MM.1S (cell line): ENCODE data around the gene MAP2K7.

Experiments
- DNase-seq: peaks from one replicate; pipeline ENCODE4 v3.0.0-alpha.2; 2015
- H2AFZ ChIP-seq: fragments of 300-600 bp; sonication (generic); 2 replicates; pipeline ENCODE4 v1.6.0; 2016; ENCODE audit warnings: antibody characterized with exemption, low read length
- H3F3A ChIP-seq: fragments of 300-600 bp; sonication (generic); 2 replicates; pipeline ENCODE4 v1.6.1; 2016; ENCODE audit warnings: mild to moderate bottlenecking, antibody characterized with exemption, low read length, moderate library complexity, mixed read lengths; ENCODE audit not compliant: insufficient read depth
- H3K27ac ChIP-seq: fragments of 300-600 bp; sonication (generic); 2 replicates; pipeline ENCODE4 v1.5.1; 2016; ENCODE audit warnings: mild to moderate bottlenecking, low read length
- H3K27me3 ChIP-seq: fragments of 300-600 bp; sonication (generic); replicated peaks from 2 replicates; pipeline ENCODE4 v1.6.0; 2016; ENCODE audit warnings: low read length; ENCODE audit not compliant: insufficient read depth
- H3K36me3 ChIP-seq: fragments of 300-600 bp; sonication (generic); replicated peaks from 2 replicates; pipeline ENCODE4 v1.6.1; 2016; ENCODE audit warnings: mild to moderate bottlenecking, low read length, mixed read lengths; ENCODE audit not compliant: insufficient read depth
- H3K4me1 ChIP-seq: fragments of 300-600 bp; sonication (generic); 2 replicates; pipeline ENCODE4 v1.6.1; 2016; ENCODE audit warnings: low read length, mixed read lengths
- H3K4me2 ChIP-seq: fragments of 300-600 bp; sonication (generic); 2 replicates; pipeline ENCODE4 v1.6.0; 2016; ENCODE audit warnings: low read depth, low read length
- H3K4me3 ChIP-seq: fragments of 300-600 bp; sonication (generic); 2 replicates; pipeline ENCODE4 v1.5.1; 2016; ENCODE audit warnings: low read length, mixed read lengths
- H3K79me2 ChIP-seq: fragments of 300-600 bp; sonication (generic); 2 replicates; pipeline ENCODE4 v1.6.1; 2016; ENCODE audit warnings: mixed run types, low read length, mixed read lengths
- H3K9ac ChIP-seq: fragments of 300-600 bp; sonication (generic); 2 replicates; pipeline ENCODE4 v1.6.1; 2016; ENCODE audit warnings: low read length, mixed read lengths
- H3K9me2 ChIP-seq: fragments of 300-600 bp; sonication (generic); replicated peaks from 2 replicates; pipeline ENCODE4 v1.6.1; 2016; ENCODE audit warnings: mild to moderate bottlenecking, low read length, mixed read lengths; ENCODE audit not compliant: insufficient read depth
- H3K9me3 ChIP-seq: fragments of 300-600 bp; sonication (generic); replicated peaks from 2 replicates; pipeline ENCODE4 v1.6.1; 2016; ENCODE audit warnings: mild to moderate bottlenecking, low read length, mixed read lengths; ENCODE audit not compliant: insufficient read depth
- H4K20me1 ChIP-seq: fragments of 300-600 bp; sonication (generic); 2 replicates; pipeline ENCODE4 v1.6.1; 2016; ENCODE audit warnings: mild to moderate bottlenecking, low read length, moderate library complexity, mixed read lengths; ENCODE audit not compliant: insufficient read depth
- EZH2 ChIP-seq: fragments of 300-600 bp; sonication (generic); optimal IDR thresholded peaks from 2 replicates; pipeline ENCODE3; 2017; ENCODE audit warnings: low read depth, mild to moderate bottlenecking, antibody characterized with exemption, low read length, mixed read lengths
- EZH2phosphoT487 ChIP-seq: fragments of 300-600 bp; sonication (generic); IDR thresholded peaks from 2 replicates; pipeline ENCODE4 v1.6.1; 2018; ENCODE audit warnings: antibody characterized with exemption, low read length
- TF ChIP-seq, protein P1 (sequence below): fragments of 300-600 bp; sonication (generic); IDR thresholded peaks from 2 replicates; pipeline ENCODE4 v1.5.1; 2016; ENCODE audit warnings: antibody characterized with exemption, low read length, mixed read lengths

The MAP2K7 gene

DNA sequence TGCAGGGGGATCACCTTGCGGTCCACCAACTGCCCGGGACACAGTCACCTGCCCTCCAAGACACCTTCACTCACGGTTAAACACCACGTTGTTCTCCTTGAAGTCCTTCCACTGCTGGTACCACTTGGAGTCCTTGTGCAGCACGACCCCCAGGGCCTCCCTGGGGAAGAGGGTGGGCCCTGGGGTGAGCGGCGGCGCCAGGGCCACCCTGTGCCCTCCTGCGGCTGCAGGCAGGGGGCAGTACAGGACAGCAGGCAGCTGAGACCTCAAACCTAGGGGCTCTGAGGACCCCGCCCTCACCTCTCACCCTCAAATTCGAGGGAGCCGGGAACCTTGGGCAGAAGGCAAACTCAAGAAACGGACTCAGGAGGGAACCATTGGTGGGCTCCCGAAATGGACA is 29.7 kb downstream of the MAP2K7 start:
- Histone ChIP-seq H3K27ac (no peak overlapping the region), H3K79me2 (peaks cover 29% of the 10 kb centered on the region), H3K4me1 (no peaks in the 10 kb centered on the region), H3F3A (no peaks in the 10 kb centered on the region; the same call in none of the 2 replicates), H3K4me3 (no peak overlapping the region), H3K27me3 (no peaks in the 10 kb centered on the region), H3K36me3 (peaks cover 28% of the 10 kb centered on the region), H3K9ac (no peak overlapping the region), H3K4me2 (no peak overlapping the region), H4K20me1 (0 out of 2 replicates have a peak, but pooled peaks cover 4% of the 10 kb centered on the region), H3K9me3 (no peaks in the 10 kb centered on the region), H2AFZ (no peak overlapping the region), H3K9me2 (no peaks in the 10 kb centered on the region)
- TF ChIP-seq EZH2 (no peak), EZH2phosphoT487 (no peak)
- TF ChIP-seq, protein P1, sequence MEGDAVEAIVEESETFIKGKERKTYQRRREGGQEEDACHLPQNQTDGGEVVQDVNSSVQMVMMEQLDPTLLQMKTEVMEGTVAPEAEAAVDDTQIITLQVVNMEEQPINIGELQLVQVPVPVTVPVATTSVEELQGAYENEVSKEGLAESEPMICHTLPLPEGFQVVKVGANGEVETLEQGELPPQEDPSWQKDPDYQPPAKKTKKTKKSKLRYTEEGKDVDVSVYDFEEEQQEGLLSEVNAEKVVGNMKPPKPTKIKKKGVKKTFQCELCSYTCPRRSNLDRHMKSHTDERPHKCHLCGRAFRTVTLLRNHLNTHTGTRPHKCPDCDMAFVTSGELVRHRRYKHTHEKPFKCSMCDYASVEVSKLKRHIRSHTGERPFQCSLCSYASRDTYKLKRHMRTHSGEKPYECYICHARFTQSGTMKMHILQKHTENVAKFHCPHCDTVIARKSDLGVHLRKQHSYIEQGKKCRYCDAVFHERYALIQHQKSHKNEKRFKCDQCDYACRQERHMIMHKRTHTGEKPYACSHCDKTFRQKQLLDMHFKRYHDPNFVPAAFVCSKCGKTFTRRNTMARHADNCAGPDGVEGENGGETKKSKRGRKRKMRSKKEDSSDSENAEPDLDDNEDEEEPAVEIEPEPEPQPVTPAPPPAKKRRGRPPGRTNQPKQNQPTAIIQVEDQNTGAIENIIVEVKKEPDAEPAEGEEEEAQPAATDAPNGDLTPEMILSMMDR = peak; percentile 41
- DNase-seq = no peak

DNA sequence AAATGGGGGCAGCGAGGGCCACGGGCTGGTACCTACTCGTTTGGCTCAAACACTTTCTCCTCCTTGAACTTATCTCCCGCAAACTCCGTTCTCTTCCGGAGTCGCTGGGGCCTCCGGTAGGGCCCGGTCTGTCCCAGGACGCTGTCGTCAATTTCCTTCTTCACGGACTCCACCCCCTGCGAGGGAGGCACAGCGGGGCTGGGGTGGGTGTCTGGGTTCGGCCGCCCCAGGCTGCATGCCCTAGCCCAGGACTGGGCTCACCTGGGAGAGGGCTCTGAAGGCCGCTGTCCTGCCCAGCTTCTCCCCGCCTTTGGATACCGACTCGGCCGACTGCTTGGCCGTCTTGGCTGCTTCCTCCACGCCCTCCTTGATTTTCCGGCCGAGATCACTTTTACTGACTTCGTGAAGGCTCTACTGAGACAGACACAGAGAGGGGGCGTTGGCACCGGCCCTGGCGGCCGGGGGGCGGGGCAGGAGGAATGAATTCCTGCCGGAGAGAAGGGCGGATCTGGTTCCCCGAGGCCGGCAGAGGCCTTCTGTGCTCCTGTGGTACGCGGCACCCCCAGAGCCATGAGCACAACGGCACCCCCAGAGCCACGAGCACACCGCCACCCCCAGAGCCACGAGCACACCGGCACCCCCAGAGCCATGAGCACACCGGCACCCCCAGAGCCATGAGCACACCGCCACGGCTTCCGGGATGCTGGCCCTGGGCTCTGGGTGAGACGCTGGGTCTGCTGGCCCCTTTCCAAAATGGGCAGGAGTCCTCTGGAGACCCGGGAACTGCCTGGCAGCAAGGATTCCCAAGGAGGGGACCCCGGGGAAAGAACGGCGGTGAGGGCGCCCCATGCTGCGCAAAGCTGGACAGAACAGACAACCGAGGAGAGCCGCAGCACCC is 30.4 kb downstream of the MAP2K7 start:
- Histone ChIP-seq H3K4me2 (no peak overlapping the region), H3K79me2 (peaks cover 36% of the 10 kb centered on the region), H3K9me3 (no peaks in the 10 kb centered on the region), H4K20me1 (no peaks in the 10 kb centered on the region), H3K27ac (no peak overlapping the region), H2AFZ (no peak overlapping the region), H3K36me3 (peaks cover 28% of the 10 kb centered on the region), H3K9ac (no peak overlapping the region), H3K27me3 (no peaks in the 10 kb centered on the region), H3K9me2 (no peaks in the 10 kb centered on the region), H3F3A (no peaks in the 10 kb centered on the region; the same call in 1 of the 2 replicates), H3K4me1 (no peaks in the 10 kb centered on the region), H3K4me3 (no peak overlapping the region)
- TF ChIP-seq, protein P1 = no peak
- DNase-seq = no peak

DNA sequence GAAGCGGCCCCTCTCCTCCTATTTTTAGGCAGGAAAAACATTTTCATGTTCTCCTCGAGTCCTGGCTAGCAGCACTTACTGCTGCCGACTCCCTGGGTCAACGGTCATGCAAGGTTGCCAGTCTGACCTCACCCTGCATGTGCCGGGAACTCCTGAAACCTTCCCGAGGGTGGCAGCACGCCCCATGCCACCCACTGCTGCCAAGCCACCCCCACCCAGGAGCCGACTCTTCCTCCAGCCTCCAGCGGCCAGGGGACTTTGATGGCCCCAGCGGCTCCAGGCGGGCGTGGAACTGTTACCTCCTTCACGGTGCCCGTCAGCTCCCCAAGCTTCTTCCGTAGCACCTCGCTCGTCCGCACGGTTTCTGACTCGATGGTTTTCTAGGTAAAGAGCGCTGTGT is 31.1 kb downstream of the MAP2K7 start:
- Histone ChIP-seq H3K9me2 (no peaks in the 10 kb centered on the region), H3K4me3 (no peak overlapping the region), H3K36me3 (peaks cover 28% of the 10 kb centered on the region), H3K27ac (no peak overlapping the region), H3K4me2 (no peak overlapping the region), H3K9me3 (no peaks in the 10 kb centered on the region), H3K4me1 (no peaks in the 10 kb centered on the region), H3K79me2 (peaks cover 40% of the 10 kb centered on the region), H3K27me3 (no peaks in the 10 kb centered on the region), H2AFZ (no peak overlapping the region), H3F3A (no peaks in the 10 kb centered on the region), H4K20me1 (no peaks in the 10 kb centered on the region), H3K9ac (no peak overlapping the region)
- DNase-seq = no peak
- TF ChIP-seq EZH2phosphoT487 = no peak

DNA sequence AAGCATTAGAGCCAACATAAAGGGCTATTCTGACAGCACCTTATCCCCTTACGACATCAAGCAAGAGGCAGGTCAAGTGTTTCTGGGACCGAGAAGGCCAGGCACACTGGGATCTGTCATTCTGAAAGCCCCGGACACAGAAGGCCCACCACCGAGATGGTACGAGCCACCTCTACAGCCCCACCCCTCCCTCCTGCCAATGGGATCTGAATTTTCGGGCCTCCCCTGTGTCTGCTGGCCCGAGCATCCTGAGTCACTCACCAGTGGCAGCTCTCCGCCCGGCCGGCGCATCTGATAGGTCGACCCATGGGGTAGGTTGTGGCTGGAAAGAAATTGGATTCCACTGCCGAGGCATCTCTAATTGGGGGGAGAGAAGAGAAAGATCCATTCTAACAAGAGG is 37.2 kb downstream of the MAP2K7 start:
- peaks cover 2% of the 10 kb centered on the region; the same call in 1 of the 2 replicates for H3F3A ChIP-seq
- H2AFZ ChIP-seq = no peak overlapping the region
- no peak overlapping the region for H3K4me2 ChIP-seq
- peaks cover 6% of the 10 kb centered on the region for H3K4me1 ChIP-seq
- no peaks in the 10 kb centered on the region for H3K27me3 ChIP-seq
- no peaks in the 10 kb centered on the region for H4K20me1 ChIP-seq
- DNase-seq = no peak
- TF ChIP-seq, protein P1 = no peak
- TF ChIP-seq EZH2 (no peak), EZH2phosphoT487 (no peak)
- no peak overlapping the region for H3K9ac ChIP-seq
- no peak overlapping the region for H3K27ac ChIP-seq
- H3K4me3 ChIP-seq = no peak overlapping the region
- no peaks in the 10 kb centered on the region for H3K9me2 ChIP-seq
- peaks cover 5% of the 10 kb centered on the region for H3K36me3 ChIP-seq
- H3K79me2 ChIP-seq = peaks cover 82% of the 10 kb centered on the region
- H3K9me3 ChIP-seq = no peaks in the 10 kb centered on the region
